H54 (cell line): ENCODE measurements around the gene HES2.

Experiments used
- DNase-seq: peaks from one replicate; pipeline ENCODE4 v3.0.0; 2011; ENCODE audit warnings: low spot score, mixed read lengths; ENCODE audit not compliant: insufficient read length
- FAIRE-seq: peaks from 3 replicates; lab custom pipeline; 2011; peaks lifted over from hg19 to GRCh38; lab: Jason Lieb, UNC
- POLR2A ChIP-seq: IDR thresholded peaks from 2 replicates; pipeline ENCODE4 v1.6.1; 2011; ENCODE audit warnings: low read depth, mild to moderate bottlenecking, low read length

Gene HES2

GRCh38 chr1:6423321-6423999 is 3.7 kb upstream of the HES2 start:
- FAIRE-seq: peak; percentile 55

GRCh38 chr1:6421266-6421665 is 1.5 kb upstream of the HES2 start:
- no peak for TF ChIP-seq POLR2A
- DNase-seq (no peak), FAIRE-seq (no peak)

More at GRCh38 chr1:6423321-6423999, 3.7 kb upstream of the HES2 start:
- DNase-seq: peak; percentile 90
- TF ChIP-seq POLR2A: no peak

GRCh38 chr1:6420454-6421042 is 829 bp upstream of the HES2 start:
- DNase-seq: no peak
- FAIRE-seq: no peak

GRCh38 chr1:6419397-6419803 is 319 bp downstream of the HES2 start:
- FAIRE-seq (no peak), DNase-seq (no peak)
- no peak for TF ChIP-seq POLR2A

More at GRCh38 chr1:6420454-6421042, 829 bp upstream of the HES2 start:
- TF ChIP-seq POLR2A: no peak

GRCh38 chr1:6418668-6419396 is 887 bp downstream of the HES2 start:
- DNase-seq (no peak), FAIRE-seq (no peak)
- no peak for TF ChIP-seq POLR2A

GRCh38 chr1:6417961-6418667 is 1.6 kb downstream of the HES2 start:
- no peak for TF ChIP-seq POLR2A
- no peak for DNase-seq
- FAIRE-seq: no peak

GRCh38 chr1:6416906-6417305 is 2.8 kb downstream of the HES2 start:
- no peak for FAIRE-seq

GRCh38 chr1:6416295-6416656 is 3.4 kb downstream of the HES2 start:
- FAIRE-seq: no peak
- no peak for DNase-seq
- no peak for TF ChIP-seq POLR2A

More at GRCh38 chr1:6416906-6417305, 2.8 kb downstream of the HES2 start:
- DNase-seq: no peak
- no peak for TF ChIP-seq POLR2A

GRCh38 chr1:6414881-6415626 is 4.7 kb downstream of the HES2 start:
- TF ChIP-seq POLR2A: no peak
- FAIRE-seq (no peak), DNase-seq (no peak)

GRCh38 chr1:6414443-6414844 is 5.3 kb downstream of the HES2 start:
- DNase-seq (no peak), FAIRE-seq (no peak)
- TF ChIP-seq POLR2A: no peak

- DNase-seq (no peak), FAIRE-seq (no peak)
- TF ChIP-seq POLR2A: no peak
These were observed 6.8 kb downstream of the HES2 start for GRCh38 chr1:6412896-6413295.

GRCh38 chr1:6410248-6410893 is 9.3 kb downstream of the HES2 start:
- DNase-seq: no peak
- TF ChIP-seq POLR2A: no peak
- FAIRE-seq: no peak

- FAIRE-seq (no peak), DNase-seq (no peak)
- no peak for TF ChIP-seq POLR2A
These were observed 10.0 kb downstream of the HES2 start for GRCh38 chr1:6409733-6410132.
